Neural cell (in vitro differentiated cells): ENCODE measurements around the gene RHEX. TPM values are rescaled to one million over a fixed set of nuclear protein-coding genes. Genes with fewer than 3 reads are reported as not detected.

ENCODE experiments used
- H2AFZ ChIP-seq: fragments of 200-600, 300-800 bp; sonication (generic), shearing (Covaris generic); 2 replicates; pipeline ENCODE4 v1.6.0; 2014; ENCODE audit warnings: low read depth, mild to moderate bottlenecking, antibody characterized with exemption, low read length, moderate library complexity
- H3F3A ChIP-seq: fragments of 200-600 bp; shearing (Covaris generic); 2 replicates; pipeline ENCODE4 v1.6.1; 2016; ENCODE audit warnings: mild to moderate bottlenecking, moderate library complexity, mixed read lengths, antibody characterized with exemption, low read length; ENCODE audit not compliant: insufficient read depth, poor library complexity, severe bottlenecking
- H3K27ac ChIP-seq: fragments of 200-600, 300-800 bp; sonication (generic), shearing (Covaris generic); 2 replicates; pipeline ENCODE4 v1.5.1; 2014; ENCODE audit warnings: mild to moderate bottlenecking, low read length, moderate library complexity
- H3K27me3 ChIP-seq: fragments of 300-800, 200-600 bp; sonication (generic), shearing (Covaris generic); 2 replicates; pipeline ENCODE4 v1.6.0; 2014; ENCODE audit warnings: mild to moderate bottlenecking, low read depth, low read length, moderate library complexity; ENCODE audit not compliant: insufficient read depth
- H3K36me3 ChIP-seq: fragments of 300-800, 200-600 bp; sonication (generic), shearing (Covaris generic); 2 replicates; pipeline ENCODE4 v1.5.1; 2014; ENCODE audit warnings: mild to moderate bottlenecking, antibody characterized with exemption, low read length, moderate library complexity; ENCODE audit not compliant: insufficient read depth
- H3K4me2 ChIP-seq: fragments of 300-800, 200-600 bp; sonication (generic), shearing (Covaris generic); 2 replicates; pipeline ENCODE4 v1.6.0; 2014; ENCODE audit warnings: mild to moderate bottlenecking, low read length
- H3K4me3 ChIP-seq: fragments of 300-800, 200-600 bp; sonication (generic), shearing (Covaris generic); 2 replicates; pipeline ENCODE4 v1.5.1; 2014; ENCODE audit warnings: mild to moderate bottlenecking, low read length, moderate library complexity
- H3K79me2 ChIP-seq: fragments of 200-600 bp; shearing (Covaris generic); replicated peaks from 2 replicates; pipeline ENCODE4 v1.6.0; 2014; ENCODE audit warnings: mild to moderate bottlenecking, low read length, moderate library complexity; ENCODE audit not compliant: insufficient read depth
- H3K9ac ChIP-seq: fragments of 300-800, 200-600 bp; sonication (generic), shearing (Covaris generic); 2 replicates; pipeline ENCODE4 v1.6.1; 2016; ENCODE audit warnings: mild to moderate bottlenecking, low read length, mixed read lengths
- H3K9me2 ChIP-seq: fragments of 200-600 bp; shearing (Covaris generic); 2 replicates; pipeline ENCODE4 v1.6.1; 2016; ENCODE audit warnings: mild to moderate bottlenecking, low read length, mixed read lengths; ENCODE audit not compliant: insufficient read depth
- H3K9me3 ChIP-seq: fragments of 200-600, 300-800 bp; sonication (generic), shearing (Covaris generic); 2 replicates; pipeline ENCODE4 v1.6.1; 2016; ENCODE audit warnings: mild to moderate bottlenecking, mixed run types, low read length, moderate library complexity, mixed read lengths
- H4K20me1 ChIP-seq: fragments of 200-600 bp; shearing (Covaris generic); 2 replicates; pipeline ENCODE4 v1.6.1; 2016; ENCODE audit warnings: mild to moderate bottlenecking, mixed run types; ENCODE audit not compliant: insufficient read depth
- EP300 ChIP-seq: fragments of 450-650 bp; conservative IDR thresholded peaks from 2 replicates; pipeline ENCODE4 v1.6.1; 2014; ENCODE audit warnings: antibody characterized with exemption, mild to moderate bottlenecking, moderate library complexity; ENCODE audit not compliant: poor library complexity, severe bottlenecking
- EZH2 ChIP-seq: fragments of 200-600, 300-800 bp; shearing (Covaris generic), sonication (generic); IDR thresholded peaks from 2 replicates; pipeline ENCODE4 v1.6.1; 2014; ENCODE audit warnings: antibody characterized with exemption, low read length, borderline replicate concordance, mild to moderate bottlenecking; ENCODE audit not compliant: insufficient read depth, poor library complexity, severe bottlenecking
- MXI1 ChIP-seq: fragments of 450-650 bp; conservative IDR thresholded peaks from 2 replicates; pipeline ENCODE4 v1.6.1; 2014; ENCODE audit warnings: antibody characterized with exemption, mild to moderate bottlenecking; ENCODE audit not compliant: poor library complexity, severe bottlenecking
- POLR2AphosphoS5 ChIP-seq: IDR thresholded peaks from 2 replicates; pipeline ENCODE4 v1.6.1; 2012
- RAD21 ChIP-seq: fragments of 450-650 bp; conservative IDR thresholded peaks from 2 replicates; pipeline ENCODE4 v1.6.1; 2014; ENCODE audit warnings: antibody characterized with exemption, mild to moderate bottlenecking, moderate library complexity
- SMC3 ChIP-seq: fragments of 450-650 bp; conservative IDR thresholded peaks from 2 replicates; pipeline ENCODE4 v1.6.1; 2014; ENCODE audit warnings: antibody characterized with exemption, mild to moderate bottlenecking, moderate library complexity; ENCODE audit not compliant: poor library complexity
- TAF1 ChIP-seq: IDR thresholded peaks from 2 replicates; pipeline ENCODE4 v1.6.1; 2012; ENCODE audit warnings: low read depth
- polyA plus RNA-seq: library from polyadenylated mRNA; depleted of rRNA; stranded (reverse); fragments of >200 nt; gene quantifications from 2 replicates; pipeline ENCODE4 v1.2.3, GENCODE V29; 2014
- TF ChIP-seq, protein P1 (sequence below): fragments of 450-650 bp; IDR thresholded peaks from 2 replicates; pipeline ENCODE4 v1.5.1; 2014; ENCODE audit warnings: antibody characterized with exemption, mild to moderate bottlenecking, moderate library complexity; ENCODE audit not compliant: poor library complexity, severe bottlenecking
- TF ChIP-seq, protein P2 (sequence below): IDR thresholded peaks from 2 replicates; pipeline ENCODE4 v1.6.1; 2012; ENCODE audit warnings: borderline replicate concordance

RHEX gene
- polyA plus RNA-seq, 1 donor from 2014 or later, result not detected

DNA sequence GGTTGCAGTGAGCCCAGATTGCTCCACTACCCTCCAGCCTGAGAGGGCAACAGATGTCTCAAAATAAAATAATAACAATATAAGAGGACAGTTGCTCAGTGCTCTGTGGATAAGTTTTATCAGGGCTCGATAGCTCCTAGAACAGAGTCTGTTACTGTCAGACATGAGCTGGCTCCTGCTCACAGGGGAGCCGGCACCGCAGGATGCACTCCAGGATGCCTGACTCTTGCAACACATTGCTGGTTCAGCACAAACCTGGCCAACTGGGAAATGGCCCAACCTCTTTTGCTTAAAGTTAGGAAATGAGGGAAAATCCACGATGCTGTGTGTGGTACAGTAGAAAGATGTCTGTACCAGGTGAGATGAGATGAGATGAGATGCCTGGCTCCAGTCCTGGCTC is 23.5 kb upstream of the RHEX start:
- no peak overlapping the region for H3K27ac ChIP-seq
- H3K9me2 ChIP-seq, result no peaks in the 10 kb centered on the region
- H3K27me3 ChIP-seq, result no peaks in the 10 kb centered on the region
- no peaks in the 10 kb centered on the region for H3K9me3 ChIP-seq
- TF ChIP-seq TAF1 (no peak), SMC3 (no peak), RAD21 (no peak), POLR2AphosphoS5 (no peak)
- TF ChIP-seq, protein P1, sequence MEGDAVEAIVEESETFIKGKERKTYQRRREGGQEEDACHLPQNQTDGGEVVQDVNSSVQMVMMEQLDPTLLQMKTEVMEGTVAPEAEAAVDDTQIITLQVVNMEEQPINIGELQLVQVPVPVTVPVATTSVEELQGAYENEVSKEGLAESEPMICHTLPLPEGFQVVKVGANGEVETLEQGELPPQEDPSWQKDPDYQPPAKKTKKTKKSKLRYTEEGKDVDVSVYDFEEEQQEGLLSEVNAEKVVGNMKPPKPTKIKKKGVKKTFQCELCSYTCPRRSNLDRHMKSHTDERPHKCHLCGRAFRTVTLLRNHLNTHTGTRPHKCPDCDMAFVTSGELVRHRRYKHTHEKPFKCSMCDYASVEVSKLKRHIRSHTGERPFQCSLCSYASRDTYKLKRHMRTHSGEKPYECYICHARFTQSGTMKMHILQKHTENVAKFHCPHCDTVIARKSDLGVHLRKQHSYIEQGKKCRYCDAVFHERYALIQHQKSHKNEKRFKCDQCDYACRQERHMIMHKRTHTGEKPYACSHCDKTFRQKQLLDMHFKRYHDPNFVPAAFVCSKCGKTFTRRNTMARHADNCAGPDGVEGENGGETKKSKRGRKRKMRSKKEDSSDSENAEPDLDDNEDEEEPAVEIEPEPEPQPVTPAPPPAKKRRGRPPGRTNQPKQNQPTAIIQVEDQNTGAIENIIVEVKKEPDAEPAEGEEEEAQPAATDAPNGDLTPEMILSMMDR, result no peak
- no peak overlapping the region for H3K4me2 ChIP-seq
- no peak overlapping the region for H3K9ac ChIP-seq
- no peaks in the 10 kb centered on the region for H4K20me1 ChIP-seq
- no peak overlapping the region for H3K4me3 ChIP-seq
- H2AFZ ChIP-seq, result no peak overlapping the region
- no peaks in the 10 kb centered on the region for H3F3A ChIP-seq
- no peaks in the 10 kb centered on the region for H3K79me2 ChIP-seq
- H3K36me3 ChIP-seq, result no peaks in the 10 kb centered on the region

DNA sequence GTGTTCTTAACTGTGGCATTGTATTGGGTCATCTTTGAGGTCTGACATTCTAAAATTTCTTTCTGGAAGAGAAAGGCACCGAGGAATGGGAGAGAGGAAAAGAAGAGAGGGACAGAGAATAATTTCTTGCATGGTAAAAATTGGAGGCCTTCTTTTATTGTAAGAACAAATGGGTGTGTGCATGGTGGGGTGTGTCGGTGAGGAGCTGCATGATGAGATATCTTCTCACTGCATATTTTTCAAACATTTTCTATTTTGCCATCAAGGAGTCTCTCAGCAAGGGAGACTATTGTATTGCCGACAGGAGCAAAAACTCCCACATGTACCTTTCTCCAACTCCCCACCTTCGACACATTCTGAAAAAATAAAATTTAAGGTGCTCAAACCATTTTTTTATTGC is 22.8 kb upstream of the RHEX start:
- no peaks in the 10 kb centered on the region for H3K79me2 ChIP-seq
- no peaks in the 10 kb centered on the region for H3K36me3 ChIP-seq
- H3K9me3 ChIP-seq, result no peaks in the 10 kb centered on the region
- H3F3A ChIP-seq, result no peaks in the 10 kb centered on the region
- H3K27ac ChIP-seq, result no peak overlapping the region
- H3K9me2 ChIP-seq, result no peaks in the 10 kb centered on the region
- no peak overlapping the region for H2AFZ ChIP-seq
- no peaks in the 10 kb centered on the region for H4K20me1 ChIP-seq
- H3K4me2 ChIP-seq, result no peak overlapping the region
- H3K27me3 ChIP-seq, result no peaks in the 10 kb centered on the region
- no peak overlapping the region for H3K4me3 ChIP-seq
- TF ChIP-seq POLR2AphosphoS5, result no peak
- TF ChIP-seq EZH2, result no peak
- no peak for TF ChIP-seq EP300
- TF ChIP-seq TAF1, result no peak
- TF ChIP-seq, protein P1, result no peak
- H3K9ac ChIP-seq, result no peak overlapping the region

DNA sequence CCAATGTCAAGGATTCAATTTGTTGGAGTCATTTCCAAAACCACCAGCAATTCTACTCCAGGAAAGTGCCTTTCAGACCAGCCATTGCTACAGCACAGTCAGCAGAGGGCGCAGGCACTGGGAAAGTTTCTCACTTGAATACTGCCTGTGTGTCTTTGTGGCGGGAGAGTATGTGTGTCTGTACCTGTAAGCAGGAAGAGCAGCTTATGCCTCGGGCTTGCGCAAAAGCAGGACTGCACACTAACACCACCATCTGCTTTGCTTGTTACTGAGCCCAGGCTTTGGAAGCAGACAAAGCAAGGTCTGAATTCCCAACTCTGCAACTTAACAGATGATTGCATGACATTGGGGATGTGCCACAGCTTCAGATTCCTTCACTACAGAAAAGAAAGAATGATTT is 22.3 kb upstream of the RHEX start:
- Histone ChIP-seq H3K4me2 (no peak overlapping the region), H3K9me3 (no peaks in the 10 kb centered on the region), H3K4me3 (no peak overlapping the region), H3K27me3 (no peaks in the 10 kb centered on the region), H2AFZ (no peak overlapping the region), H3K79me2 (no peaks in the 10 kb centered on the region), H3K27ac (no peak overlapping the region), H3K9ac (no peak overlapping the region), H3K9me2 (no peaks in the 10 kb centered on the region), H3F3A (no peaks in the 10 kb centered on the region), H4K20me1 (no peaks in the 10 kb centered on the region), H3K36me3 (no peaks in the 10 kb centered on the region)
- TF ChIP-seq TAF1, result no peak
- no peak for TF ChIP-seq EZH2
- TF ChIP-seq SMC3, result peak; percentile 87
- TF ChIP-seq EP300, result no peak
- TF ChIP-seq POLR2AphosphoS5, result no peak
- peak; percentile 71 for TF ChIP-seq RAD21
- no peak for TF ChIP-seq MXI1
- TF ChIP-seq, protein P2, sequence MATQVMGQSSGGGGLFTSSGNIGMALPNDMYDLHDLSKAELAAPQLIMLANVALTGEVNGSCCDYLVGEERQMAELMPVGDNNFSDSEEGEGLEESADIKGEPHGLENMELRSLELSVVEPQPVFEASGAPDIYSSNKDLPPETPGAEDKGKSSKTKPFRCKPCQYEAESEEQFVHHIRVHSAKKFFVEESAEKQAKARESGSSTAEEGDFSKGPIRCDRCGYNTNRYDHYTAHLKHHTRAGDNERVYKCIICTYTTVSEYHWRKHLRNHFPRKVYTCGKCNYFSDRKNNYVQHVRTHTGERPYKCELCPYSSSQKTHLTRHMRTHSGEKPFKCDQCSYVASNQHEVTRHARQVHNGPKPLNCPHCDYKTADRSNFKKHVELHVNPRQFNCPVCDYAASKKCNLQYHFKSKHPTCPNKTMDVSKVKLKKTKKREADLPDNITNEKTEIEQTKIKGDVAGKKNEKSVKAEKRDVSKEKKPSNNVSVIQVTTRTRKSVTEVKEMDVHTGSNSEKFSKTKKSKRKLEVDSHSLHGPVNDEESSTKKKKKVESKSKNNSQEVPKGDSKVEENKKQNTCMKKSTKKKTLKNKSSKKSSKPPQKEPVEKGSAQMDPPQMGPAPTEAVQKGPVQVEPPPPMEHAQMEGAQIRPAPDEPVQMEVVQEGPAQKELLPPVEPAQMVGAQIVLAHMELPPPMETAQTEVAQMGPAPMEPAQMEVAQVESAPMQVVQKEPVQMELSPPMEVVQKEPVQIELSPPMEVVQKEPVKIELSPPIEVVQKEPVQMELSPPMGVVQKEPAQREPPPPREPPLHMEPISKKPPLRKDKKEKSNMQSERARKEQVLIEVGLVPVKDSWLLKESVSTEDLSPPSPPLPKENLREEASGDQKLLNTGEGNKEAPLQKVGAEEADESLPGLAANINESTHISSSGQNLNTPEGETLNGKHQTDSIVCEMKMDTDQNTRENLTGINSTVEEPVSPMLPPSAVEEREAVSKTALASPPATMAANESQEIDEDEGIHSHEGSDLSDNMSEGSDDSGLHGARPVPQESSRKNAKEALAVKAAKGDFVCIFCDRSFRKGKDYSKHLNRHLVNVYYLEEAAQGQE, result no peak
- TF ChIP-seq, protein P1, result peak; percentile 85
